ENCODE measurements around the gene PDHB.

DNA sequence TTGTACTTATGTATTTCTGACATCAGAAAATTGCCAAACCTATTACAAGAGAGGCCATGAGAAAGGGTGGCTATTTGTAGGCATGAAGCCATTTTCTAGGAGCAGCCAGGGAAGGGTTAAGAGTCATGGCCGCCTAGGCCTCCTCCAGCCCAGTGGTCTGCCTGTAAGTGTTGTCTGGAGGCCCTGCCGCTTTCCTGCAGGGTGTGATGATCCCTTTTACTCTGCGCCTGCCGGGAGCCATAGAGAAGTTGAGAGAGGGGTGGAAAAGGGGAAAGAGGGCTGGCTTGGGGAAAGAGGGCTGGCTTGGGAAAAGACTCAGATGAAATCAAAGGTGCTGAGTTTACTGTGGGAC, 29.2 kb upstream of the PDHB start:
- TF ChIP-seq ELF4 (IDR thresholded peaks at IDR 0.05): no peak
- TF ChIP-seq CTBP1 (IDR thresholded peaks at IDR 0.05; ENCODE audit: borderline replicate concordance): no peak
